Activated naive CD4-positive, alpha-beta T cell treated with anti-CD3 and anti-CD28 coated beads, Interleukin-2, amount 10 ng/mL, durations not matched to agents 7 days and 5 days (primary cell): ENCODE data around the gene KLRC1.
"Not testable (repeated sequence)": the region's sequence is repeated elsewhere in the genome, so short reads cannot be mapped to it uniquely, and the experiment has no call there.

Source experiments
- CTCF ChIA-PET: fragments of 350-600 bp; sonication (Branson Sonifier 250); formaldehyde crosslinking; loops from one replicate; lab custom pipeline; 2021; ENCODE audit warnings: antibody characterized with exemption; lab: Charles Lee
- DNase-seq: peaks from one replicate; pipeline ENCODE4 v3.0.0-alpha.2; 2020
- H3K27ac Mint-ChIP-seq: one replicate; pipeline ENCODE4 v1.8.0; 2021; ENCODE audit warnings: mild to moderate bottlenecking, moderate library complexity, mixed read lengths
- H3K27me3 Mint-ChIP-seq: one replicate; pipeline ENCODE4 v1.8.0; 2021; ENCODE audit warnings: mild to moderate bottlenecking, mixed read lengths
- H3K36me3 Mint-ChIP-seq: one replicate; pipeline ENCODE4 v1.8.0; 2021; ENCODE audit warnings: mixed read lengths
- H3K4me1 Mint-ChIP-seq: one replicate; pipeline ENCODE4 v1.8.0; 2021; ENCODE audit warnings: mixed read lengths
- H3K4me3 Mint-ChIP-seq: one replicate; pipeline ENCODE4 v1.8.0; 2021; ENCODE audit warnings: mild to moderate bottlenecking, moderate library complexity, mixed read lengths
- H3K9me3 Mint-ChIP-seq: one replicate; pipeline ENCODE4 v1.8.0; 2021; ENCODE audit warnings: mixed read lengths

The KLRC1 gene

GRCh38 chr12:10453156-10453555 lies at the start of gene KLRC1:
TSS of gene KLRC1 (minus strand) at chr12:10453377. CDS start at chr12:10451156, 2,221 bp downstream.
- Mint-ChIP-seq H3K4me1 (no peaks in the 10 kb centered on the region), H3K36me3 (no peaks in the 10 kb centered on the region), H3K9me3 (peaks cover 18% of the 10 kb centered on the region), H3K27ac (no peak within 1 kb of the TSS), H3K4me3 (no peak within 1 kb of the TSS), H3K27me3 (no peaks in the 10 kb centered on the region)
- CTCF ChIA-PET, result no interaction called here
- DNase-seq, result no peak

- Mint-ChIP-seq H3K9me3 (no peaks in the 10 kb centered on the region), H3K4me1 (no peaks in the 10 kb centered on the region), H3K27ac (no peak overlapping the region), H3K27me3 (peaks cover 8% of the 10 kb centered on the region), H3K36me3 (no peaks in the 10 kb centered on the region), H3K4me3 (no peak overlapping the region)
- CTCF ChIA-PET, result no interaction called here
- no peak for DNase-seq
Measured at GRCh38 chr12:10501030-10501429, 47.9 kb upstream of the KLRC1 start.

- H3K36me3 Mint-ChIP-seq, result no peaks in the 10 kb centered on the region
- no peak overlapping the region for H3K27ac Mint-ChIP-seq
- H3K4me1 Mint-ChIP-seq, result no peaks in the 10 kb centered on the region
- H3K9me3 Mint-ChIP-seq, result no peaks in the 10 kb centered on the region
- CTCF ChIA-PET, result no interaction called here
- no peak for DNase-seq
- H3K4me3 Mint-ChIP-seq, result no peak overlapping the region
- H3K27me3 Mint-ChIP-seq, result peaks cover 24% of the 10 kb centered on the region
Measured at GRCh38 chr12:10498042-10498441, 44.9 kb upstream of the KLRC1 start.

GRCh38 chr12:10497602-10498001 lies 44.4 kb upstream of the KLRC1 start:
- H3K9me3 Mint-ChIP-seq, result no peaks in the 10 kb centered on the region
- CTCF ChIA-PET, result no interaction called here
- H3K27ac Mint-ChIP-seq, result no peak overlapping the region
- DNase-seq, result no peak
- peaks cover 24% of the 10 kb centered on the region for H3K27me3 Mint-ChIP-seq
- H3K4me3 Mint-ChIP-seq, result no peak overlapping the region
- no peaks in the 10 kb centered on the region for H3K36me3 Mint-ChIP-seq
- H3K4me1 Mint-ChIP-seq, result no peaks in the 10 kb centered on the region

- CTCF ChIA-PET, result no interaction called here
- H3K9me3 Mint-ChIP-seq, result no peaks in the 10 kb centered on the region
- H3K27me3 Mint-ChIP-seq, result peaks cover 19% of the 10 kb centered on the region
- no peaks in the 10 kb centered on the region for H3K36me3 Mint-ChIP-seq
- no peak for DNase-seq
- H3K4me1 Mint-ChIP-seq, result no peaks in the 10 kb centered on the region
- H3K4me3 Mint-ChIP-seq, result no peak overlapping the region
- H3K27ac Mint-ChIP-seq, result no peak overlapping the region
Measured at GRCh38 chr12:10491766-10492165, 38.6 kb upstream of the KLRC1 start.

GRCh38 chr12:10487328-10487727 lies 34.2 kb upstream of the KLRC1 start:
- CTCF ChIA-PET, H3K27me3 Mint-ChIP-seq, H3K9me3 Mint-ChIP-seq, H3K4me1 Mint-ChIP-seq, H3K27ac Mint-ChIP-seq, DNase-seq, H3K4me3 Mint-ChIP-seq, H3K36me3 Mint-ChIP-seq: not testable (repeated sequence)

GRCh38 chr12:10481901-10482300 lies 28.7 kb upstream of the KLRC1 start:
- H3K36me3 Mint-ChIP-seq, DNase-seq, H3K4me3 Mint-ChIP-seq, CTCF ChIA-PET, H3K9me3 Mint-ChIP-seq, H3K27ac Mint-ChIP-seq, H3K4me1 Mint-ChIP-seq: not testable (repeated sequence)
- peaks cover 10% of the 10 kb centered on the region for H3K27me3 Mint-ChIP-seq

GRCh38 chr12:10472808-10473207 lies 19.6 kb upstream of the KLRC1 start:
- H3K4me3 Mint-ChIP-seq, H3K36me3 Mint-ChIP-seq, DNase-seq, H3K27me3 Mint-ChIP-seq, H3K9me3 Mint-ChIP-seq, H3K4me1 Mint-ChIP-seq, CTCF ChIA-PET, H3K27ac Mint-ChIP-seq: not testable (repeated sequence)

GRCh38 chr12:10469701-10470100 lies 16.5 kb upstream of the KLRC1 start:
- Mint-ChIP-seq H3K4me3 (no peak overlapping the region), H3K36me3 (no peaks in the 10 kb centered on the region)
- CTCF ChIA-PET, result no interaction called here

GRCh38 chr12:10466311-10466710 lies 13.1 kb upstream of the KLRC1 start:
- Mint-ChIP-seq H3K9me3 (no peaks in the 10 kb centered on the region), H3K4me3 (no peak overlapping the region)
- CTCF ChIA-PET, result interaction anchor here (0.9 kb wide), 1 partner anchor 9 kb away, joined by 3 read pairs; no protein-coding TSS in a partner anchor

More at GRCh38 chr12:10469701-10470100, 16.5 kb upstream of the KLRC1 start:
- peaks cover 8% of the 10 kb centered on the region for H3K27me3 Mint-ChIP-seq
- H3K27ac Mint-ChIP-seq, result no peak overlapping the region
- no peak for DNase-seq
- no peaks in the 10 kb centered on the region for H3K4me1 Mint-ChIP-seq
- no peaks in the 10 kb centered on the region for H3K9me3 Mint-ChIP-seq

GRCh38 chr12:10457760-10458159 lies 4.6 kb upstream of the KLRC1 start:
- Mint-ChIP-seq H3K27ac (no peak overlapping the region), H3K9me3 (peaks cover 18% of the 10 kb centered on the region), H3K36me3 (no peaks in the 10 kb centered on the region), H3K27me3 (no peaks in the 10 kb centered on the region), H3K4me3 (no peak overlapping the region), H3K4me1 (no peaks in the 10 kb centered on the region)
- no peak for DNase-seq
- CTCF ChIA-PET, result interaction anchor here (0.6 to 0.9 kb wide), 2 partner anchors 9 to 437 kb away, joined by 3 read pairs; no protein-coding TSS in a partner anchor

More at GRCh38 chr12:10466311-10466710, 13.1 kb upstream of the KLRC1 start:
- H3K36me3 Mint-ChIP-seq, result no peaks in the 10 kb centered on the region
- no peak for DNase-seq
- H3K4me1 Mint-ChIP-seq, result no peaks in the 10 kb centered on the region
- H3K27me3 Mint-ChIP-seq, result peaks cover 12% of the 10 kb centered on the region
- no peak overlapping the region for H3K27ac Mint-ChIP-seq

GRCh38 chr12:10456856-10457255 lies 3.7 kb upstream of the KLRC1 start:
- H3K4me1 Mint-ChIP-seq, result no peaks in the 10 kb centered on the region
- H3K9me3 Mint-ChIP-seq, result peaks cover 18% of the 10 kb centered on the region
- no peaks in the 10 kb centered on the region for H3K27me3 Mint-ChIP-seq
- H3K27ac Mint-ChIP-seq, result no peak overlapping the region
- DNase-seq, result no peak
- H3K4me3 Mint-ChIP-seq, result no peak overlapping the region
- H3K36me3 Mint-ChIP-seq, result no peaks in the 10 kb centered on the region
- CTCF ChIA-PET, result interaction anchor here (0.9 kb wide), 1 partner anchor 10 kb away, joined by 3 read pairs; no protein-coding TSS in a partner anchor

- no peak for DNase-seq
- H3K4me1 Mint-ChIP-seq, result no peaks in the 10 kb centered on the region
- CTCF ChIA-PET, result interaction anchor here (1.0 kb wide), 1 partner anchor 108 kb away, joined by 3 read pairs; no protein-coding TSS in a partner anchor
Measured at GRCh38 chr12:10455766-10456165, 2.6 kb upstream of the KLRC1 start.

GRCh38 chr12:10454531-10454930 lies 1.4 kb upstream of the KLRC1 start:
- H3K4me1 Mint-ChIP-seq, result no peaks in the 10 kb centered on the region
- CTCF ChIA-PET, result no interaction called here
- H3K36me3 Mint-ChIP-seq, result no peaks in the 10 kb centered on the region
- no peaks in the 10 kb centered on the region for H3K27me3 Mint-ChIP-seq
- no peak overlapping the region for H3K27ac Mint-ChIP-seq
- no peak for DNase-seq
- H3K4me3 Mint-ChIP-seq, result no peak overlapping the region
- H3K9me3 Mint-ChIP-seq, result peaks cover 18% of the 10 kb centered on the region

More at GRCh38 chr12:10455766-10456165, 2.6 kb upstream of the KLRC1 start:
- no peaks in the 10 kb centered on the region for H3K36me3 Mint-ChIP-seq
- H3K27ac Mint-ChIP-seq, result no peak overlapping the region
- peaks cover 18% of the 10 kb centered on the region for H3K9me3 Mint-ChIP-seq
- H3K27me3 Mint-ChIP-seq, result no peaks in the 10 kb centered on the region
- H3K4me3 Mint-ChIP-seq, result no peak overlapping the region

GRCh38 chr12:10448236-10448635 lies 4.9 kb downstream of the KLRC1 start:
- H3K4me1 Mint-ChIP-seq, result no peaks in the 10 kb centered on the region
- H3K27me3 Mint-ChIP-seq, result no peaks in the 10 kb centered on the region
- no peak overlapping the region for H3K4me3 Mint-ChIP-seq
- H3K27ac Mint-ChIP-seq, result no peak overlapping the region
- no peak for DNase-seq
- no peaks in the 10 kb centered on the region for H3K36me3 Mint-ChIP-seq
- CTCF ChIA-PET, result no interaction called here
- H3K9me3 Mint-ChIP-seq, result no peaks in the 10 kb centered on the region
